Psoas muscle (tissue), 8 donors: ENCODE data around the gene ANKS4B. TPM values are rescaled to one million over a fixed set of nuclear protein-coding genes. Genes with fewer than 3 reads are reported as not detected.
"Not testable (repeated sequence)": the region's sequence is repeated elsewhere in the genome, so short reads cannot be mapped to it uniquely, and the experiment has no call there.

Experiments used
- ATAC-seq, 4 donors: fragments of 200-7000 bp; cut with Tn5 transposase; one replicate each; pipeline ENCODE4 v1.9.1; 2020; ENCODE audit warnings: moderate library complexity in 3 of 4, mild to moderate bottlenecking in 2 of 4
- DNase-seq, 2 donors: peaks; one replicate each; pipeline ENCODE4 v3.0.0-alpha.2; 2020
- H3K27ac ChIP-seq: fragments of 200-600 bp; one replicate; pipeline ENCODE4 v1.8.0; 2022
- H3K27me3 ChIP-seq, 3 donors: fragments of 200-600 bp in 1 of 3; one replicate each; pipeline versions ENCODE4 v1.6.1 to v1.8.0; 2013 to 2022; ENCODE audit warnings: low read length in 2 of 3, mild to moderate bottlenecking in 2 of 3, moderate library complexity in 1 of 3; ENCODE audit not compliant: insufficient read depth in 3 of 3
- H3K36me3 ChIP-seq, 2 donors: fragments of 200-600 bp in 1 of 2; one replicate each; pipeline versions ENCODE4 v1.6.1 to v1.8.0; 2013 to 2022; ENCODE audit warnings: low read depth in 1 of 2, mild to moderate bottlenecking in 1 of 2, moderate library complexity in 1 of 2; ENCODE audit not compliant: insufficient read depth in 1 of 2
- H3K4me1 ChIP-seq: fragments of 200-600 bp; one replicate; pipeline ENCODE4 v1.8.0; 2022
- H3K4me3 ChIP-seq: fragments of 200-600 bp; one replicate; pipeline ENCODE4 v1.8.0; 2022; ENCODE audit warnings: mild to moderate bottlenecking
- H3K9me3 ChIP-seq: fragments of 200-600 bp; one replicate; pipeline ENCODE4 v1.8.0; 2022
- CTCF ChIP-seq: fragments of 200-600 bp; IDR thresholded peaks from one replicate; pipeline ENCODE4 v1.8.0; 2022; ENCODE audit warnings: antibody characterized with exemption
- WGBS, 3 donors: extraction: QIAGEN DNeasy Blood & Tissue Kit; methylation state at CpG; one replicate each; pipeline versions ENCODE4 v1.1.6 to v1.1.7; 2013; 5-methylcytosine and 5-hydroxymethylcytosine counted together
- intact Hi-C, 2 donors: fragments of 100-400 bp; cut with DNase I; formaldehyde crosslinking; loops; one replicate each; pipeline versions ENCODE4 v1.11.0 to v1.14.2; 2022
- polyA plus RNA-seq, 3 donors: library from polyadenylated mRNA; stranded (reverse); fragments of 200-250 nt; gene quantifications; one replicate each; pipeline ENCODE4 v1.2.3, GENCODE V29; 2013
- total RNA-seq, 4 donors: library from RNA; stranded (reverse); fragmentation: NEBNext Ultra II Directional in 2 of 4; extraction: Animal tissue kit (Norgen Biotek cat#: 25700) in 2 of 4; gene quantifications; one replicate each; pipeline versions ENCODE4 v1.2.1 to v1.2.4, GENCODE V29; 2021 to 2023
- donor health status: healthy with polysubstance abuse.
- donor health status: DM: no; HTN: no; CAD: no; lungs with moderate emphysema.
- donor health status: Bipolar disorder and iron deficiency.
- donor health status: healthy.
- donor health status: DM: yes; HTN: yes; CAD: no.
- donor health status: DM: no; HTN: no; CAD: no.
- donor health status: DM: no; HTN: no; CAD: no.
- donor health status: DM: yes; HTN: yes; CAD: no.

The ANKS4B gene
- total and polyA plus RNA-seq, 7 donors, result 0.01 TPM; not detected in 6

GRCh38 chr16:21268236-21268635 lies 34.7 kb downstream of the ANKS4B start:
- peaks cover 15% of the 10 kb centered on the region for H3K4me1 ChIP-seq
- ATAC-seq (no peak), DNase-seq (no peak)
- H3K36me3 ChIP-seq, result no peaks in the 10 kb centered on the region
- intact Hi-C loops, result no loop called here
- TF ChIP-seq CTCF, result no peak
- H3K4me3 ChIP-seq, result no peak overlapping the region
- no peaks in the 10 kb centered on the region for H3K27me3 ChIP-seq
- H3K9me3 ChIP-seq, result no peaks in the 10 kb centered on the region
- no peak overlapping the region for H3K27ac ChIP-seq
- WGBS, 3 donors, result 93 to 95% (median 94%) methylated on average over 9 of the region's 9 CpGs

GRCh38 chr16:21272253-21272652 lies 38.8 kb downstream of the ANKS4B start:
- Histone ChIP-seq H3K27ac (no peak overlapping the region), H3K27me3 (peaks cover 0 to 12% (median 0%) of the 10 kb centered on the region in 3 donors), H3K4me1 (no peaks in the 10 kb centered on the region), H3K4me3 (no peak overlapping the region), H3K36me3 (no peaks in the 10 kb centered on the region), H3K9me3 (no peaks in the 10 kb centered on the region)
- intact Hi-C loops, result no loop called here
- WGBS, 3 donors, result 61 to 80% (median 65%) methylated on average over 2 of the region's 2 CpGs
- no peak for DNase-seq
- ATAC-seq, result no peak
- TF ChIP-seq CTCF, result no peak

GRCh38 chr16:21272763-21273162 lies 39.3 kb downstream of the ANKS4B start:
- H3K36me3 ChIP-seq, intact Hi-C loops, ATAC-seq: not testable (repeated sequence)

GRCh38 chr16:21274172-21274726 lies 40.8 kb downstream of the ANKS4B start:
- Histone ChIP-seq H3K27ac (no peak overlapping the region), H3K4me3 (no peak overlapping the region), H3K4me1 (peaks cover 4% of the 10 kb centered on the region), H3K27me3 (peaks cover 0 to 21% (median 0%) of the 10 kb centered on the region in 3 donors), H3K9me3 (no peaks in the 10 kb centered on the region), H3K36me3 (no peaks in the 10 kb centered on the region)
- WGBS, 3 donors, result 74 to 75% (median 75%) methylated on average over 5 of the region's 5 CpGs
- ATAC-seq (no peak), DNase-seq (no peak)
- no peak for TF ChIP-seq CTCF
- intact Hi-C loops, result no loop called here

More at GRCh38 chr16:21272763-21273162, 39.3 kb downstream of the ANKS4B start:
- not testable (repeated sequence) for H3K4me3 ChIP-seq, DNase-seq, H3K27ac ChIP-seq, H3K4me1 ChIP-seq, H3K9me3 ChIP-seq
- peaks cover 0 to 17% (median 0%) of the 10 kb centered on the region in 3 donors for H3K27me3 ChIP-seq
- WGBS, 3 donors, result 88 to 100% (median 95%) methylated on average over 3 of the region's 3 CpGs

GRCh38 chr16:21275529-21275928 lies 42.0 kb downstream of the ANKS4B start:
- DNase-seq (no peak), ATAC-seq (no peak)
- Histone ChIP-seq H3K27me3 (peaks cover 0 to 21% (median 0%) of the 10 kb centered on the region in 3 donors), H3K4me1 (peaks cover 4% of the 10 kb centered on the region), H3K9me3 (no peaks in the 10 kb centered on the region), H3K4me3 (no peak overlapping the region), H3K27ac (no peak overlapping the region), H3K36me3 (no peaks in the 10 kb centered on the region)
- intact Hi-C loops, result loop anchor here in 1 of 2 donors (5.0 kb wide), 2 partner anchors 88 to 118 kb away; partner anchors contain the start of gene LDAF1
- no peak for TF ChIP-seq CTCF
- 84 to 96% (median 92%) methylated on average over 3 of the region's 3 CpGs for WGBS, 3 donors
